Aortic smooth muscle cell (primary cell): Measurements from ENCODE around the gene MMP20. TPM values are rescaled to one million over a fixed set of nuclear protein-coding genes. Genes with fewer than 3 reads are reported as not detected.

Experiments
- total RNA-seq: library from RNA; depleted of rRNA; stranded (reverse); fragments of >200 nt; gene quantifications from 2 replicates; pipeline ENCODE4 v1.2.3, GENCODE V29; 2014

MMP20 gene
- not detected in 2 replicates for total RNA-seq

GRCh38 chr11:102625177-102625576, at the start of gene MMP20:
TSS of gene MMP20 (minus strand) at chr11:102625332. CDS start at chr11:102625319, 13 bp downstream.

GRCh38 chr11:102530558-102530957, 94.6 kb downstream of the MMP20 start, which contains the start of gene MMP7:
TSS of gene MMP7 (minus strand) at chr11:102530747. CDS start at chr11:102530700, 47 bp downstream.

Other genes starting within 250 kb of the MMP20 start
- 69.9 and 77.8 TPM in 2 replicates for gene TMEM123, start 172.6 kb downstream of the MMP20 start, total RNA-seq
- gene MMP7, start 94.6 kb downstream of the MMP20 start, total RNA-seq: not detected in 2 replicates
- not detected in 2 replicates for gene MMP27, start 80.4 kb upstream of the MMP20 start, total RNA-seq
- gene MMP8, start 99.6 kb upstream of the MMP20 start, total RNA-seq: not detected in 2 replicates
- 2.8 and 3.9 TPM in 2 replicates for gene MMP10, start 155.3 kb upstream of the MMP20 start, total RNA-seq
- gene MMP1, start 172.8 kb upstream of the MMP20 start, total RNA-seq: 1,928 and 6,091 TPM in 2 replicates
- gene MMP3, start 218.3 kb upstream of the MMP20 start, total RNA-seq: under 0.01 and 0.06 TPM in 2 replicates
- gene MMP12, start 249.7 kb upstream of the MMP20 start, total RNA-seq: not detected in 2 replicates